ENCODE results near the gene FREM2. TPM values are rescaled to one million over a fixed set of nuclear protein-coding genes. Genes with fewer than 3 reads are reported as not detected.

Gene FREM2
- total and polyA plus RNA-seq, 4 donors, result 1.6 to 58.3 (median 9.4) TPM

Small RNA genes within 50 kb of the gene (small RNA-seq; reads per million reads assigned to genes)
- gene PLA2G12AP2 (ENCODE audit: low replicate concordance), result not detected
- not detected for gene RNU6-56P (ENCODE audit: low replicate concordance)
